ENCODE data around the gene SUSD4. TPM values are rescaled to one million over a fixed set of nuclear protein-coding genes. Genes with fewer than 3 reads are reported as not detected.

SUSD4 gene
- polyA plus RNA-seq, 1 of the 3 experiments (the other 2 are of a cell fraction), result 0.31 TPM

DNA sequence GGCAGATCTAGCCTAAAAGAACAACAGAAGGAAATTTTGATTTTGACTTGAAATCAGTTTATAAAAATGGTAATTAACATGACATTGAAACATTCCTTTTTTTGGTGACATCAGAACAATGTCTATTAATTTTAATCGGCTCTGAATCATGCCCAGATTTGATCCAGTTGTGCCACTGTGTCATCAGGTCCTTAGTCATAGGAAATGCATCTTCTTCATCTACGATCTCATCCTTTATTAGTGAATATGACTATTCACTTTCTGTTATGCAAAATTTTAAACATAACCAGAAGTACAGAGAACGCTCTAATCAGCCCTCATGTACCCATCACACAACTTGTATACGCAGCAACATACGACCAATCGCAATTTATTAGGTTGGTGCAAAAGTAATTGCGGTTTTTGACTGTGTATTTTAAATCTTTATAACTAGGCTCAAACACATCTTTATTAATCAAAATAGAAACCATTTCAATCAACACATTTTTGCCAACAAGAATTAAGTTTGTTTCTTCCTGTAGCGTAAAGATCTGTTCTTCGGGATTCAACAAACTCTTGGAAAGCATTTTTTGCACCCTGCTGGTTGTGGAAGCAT lies 180.6 kb downstream of the SUSD4 start (continued):
- no peak for TF ChIP-seq USF1 (IDR thresholded peaks at IDR 0.05; ENCODE audit: borderline replicate concordance, low read depth)
- no peak for TF ChIP-seq IRF3 (IDR thresholded peaks at IDR 0.05; ENCODE audit: low read depth, low read length)
- TF ChIP-seq TAF1 (IDR thresholded peaks at IDR 0.05; ENCODE audit: borderline replicate concordance, low read depth, low read length), result no peak
- no peak for TF ChIP-seq POLR2AphosphoS5 (IDR thresholded peaks at IDR 0.05; ENCODE audit: low read depth, low read length)
- no peak for TF ChIP-seq RAD21 (IDR thresholded peaks at IDR 0.05; ENCODE audit: low read length)
- TF ChIP-seq MXI1 (IDR thresholded peaks at IDR 0.05; ENCODE audit: low read depth, low read length), result no peak

- H2AFZ ChIP-seq (ENCODE audit: low read depth), result no peak overlapping the region
- H3K27ac ChIP-seq (ENCODE audit: low read depth in 2 of 2, low read length in 1 of 2), result no peak overlapping the region
- H3K4me1 ChIP-seq (ENCODE audit: control insufficient read depth in 1 of 2, insufficient read depth in 2 of 2, low read depth in 1 of 2, low read length in 1 of 2), result no peaks in the 10 kb centered on the region
- no peaks in the 10 kb centered on the region for H3K9me2 ChIP-seq
- ChIA-PET CTCF (interaction anchor here (0.6 to 1.6 kb wide), 2 partner anchors 38 to 47 kb away, joined by 3 to 6 read pairs; no protein-coding TSS in a partner anchor), POLR2A (no interaction called here)
- no peaks in the 10 kb centered on the region for H3F3A ChIP-seq (replicated peaks; ENCODE audit: insufficient read depth)
- no peaks in the 10 kb centered on the region for H3K9me3 ChIP-seq
- no peaks in the 10 kb centered on the region for H3K79me2 ChIP-seq (ENCODE audit: insufficient read depth)
- TF ChIP-seq RCOR1 (IDR thresholded peaks at IDR 0.05; ENCODE audit: low read length) (no peak), USF1 (IDR thresholded peaks at IDR 0.05; ENCODE audit: borderline replicate concordance, low read depth) (no peak), ELF1 (IDR thresholded peaks at IDR 0.05) (no peak), POLR2AphosphoS5 (IDR thresholded peaks at IDR 0.05; ENCODE audit: low read depth, low read length) (no peak), CHD2 (IDR thresholded peaks at IDR 0.05; ENCODE audit: low read length, partially characterized antibody) (no peak), NRF1 (IDR thresholded peaks at IDR 0.05; ENCODE audit: low read depth, low read length) (no peak), FOXM1 (IDR thresholded peaks at IDR 0.05; ENCODE audit: low read depth) (no peak), EP300 (IDR thresholded peaks at IDR 0.05; ENCODE audit: borderline replicate concordance in 1 of 2, low read depth in 1 of 2, low read length in 1 of 2) (no peak), RXRA (IDR thresholded peaks at IDR 0.05; ENCODE audit: borderline replicate concordance, low read depth) (no peak), TCF12 (IDR thresholded peaks at IDR 0.05) (no peak), JUND (IDR thresholded peaks at IDR 0.05) (no peak), FOXJ3 (CRISPR knock-in tag; IDR thresholded peaks at IDR 0.05) (no peak), IRF3 (IDR thresholded peaks at IDR 0.05; ENCODE audit: low read depth, low read length) (no peak), MXI1 (IDR thresholded peaks at IDR 0.05; ENCODE audit: low read depth, low read length) (no peak), ZBTB33 (IDR thresholded peaks at IDR 0.05; ENCODE audit: borderline replicate concordance, low read depth) (no peak), EZH2phosphoT487 (IDR thresholded peaks at IDR 0.05; ENCODE audit: borderline replicate concordance, low read depth) (no peak), RFX5 (IDR thresholded peaks at IDR 0.05; ENCODE audit: low read length) (no peak)
- TF ChIP-seq, protein P1, sequence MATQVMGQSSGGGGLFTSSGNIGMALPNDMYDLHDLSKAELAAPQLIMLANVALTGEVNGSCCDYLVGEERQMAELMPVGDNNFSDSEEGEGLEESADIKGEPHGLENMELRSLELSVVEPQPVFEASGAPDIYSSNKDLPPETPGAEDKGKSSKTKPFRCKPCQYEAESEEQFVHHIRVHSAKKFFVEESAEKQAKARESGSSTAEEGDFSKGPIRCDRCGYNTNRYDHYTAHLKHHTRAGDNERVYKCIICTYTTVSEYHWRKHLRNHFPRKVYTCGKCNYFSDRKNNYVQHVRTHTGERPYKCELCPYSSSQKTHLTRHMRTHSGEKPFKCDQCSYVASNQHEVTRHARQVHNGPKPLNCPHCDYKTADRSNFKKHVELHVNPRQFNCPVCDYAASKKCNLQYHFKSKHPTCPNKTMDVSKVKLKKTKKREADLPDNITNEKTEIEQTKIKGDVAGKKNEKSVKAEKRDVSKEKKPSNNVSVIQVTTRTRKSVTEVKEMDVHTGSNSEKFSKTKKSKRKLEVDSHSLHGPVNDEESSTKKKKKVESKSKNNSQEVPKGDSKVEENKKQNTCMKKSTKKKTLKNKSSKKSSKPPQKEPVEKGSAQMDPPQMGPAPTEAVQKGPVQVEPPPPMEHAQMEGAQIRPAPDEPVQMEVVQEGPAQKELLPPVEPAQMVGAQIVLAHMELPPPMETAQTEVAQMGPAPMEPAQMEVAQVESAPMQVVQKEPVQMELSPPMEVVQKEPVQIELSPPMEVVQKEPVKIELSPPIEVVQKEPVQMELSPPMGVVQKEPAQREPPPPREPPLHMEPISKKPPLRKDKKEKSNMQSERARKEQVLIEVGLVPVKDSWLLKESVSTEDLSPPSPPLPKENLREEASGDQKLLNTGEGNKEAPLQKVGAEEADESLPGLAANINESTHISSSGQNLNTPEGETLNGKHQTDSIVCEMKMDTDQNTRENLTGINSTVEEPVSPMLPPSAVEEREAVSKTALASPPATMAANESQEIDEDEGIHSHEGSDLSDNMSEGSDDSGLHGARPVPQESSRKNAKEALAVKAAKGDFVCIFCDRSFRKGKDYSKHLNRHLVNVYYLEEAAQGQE (IDR thresholded peaks at IDR 0.05; ENCODE audit: low read depth, low read length), result no peak
- peaks cover 9% of the 10 kb centered on the region; the same call in 1 of the 2 replicates for H3K27me3 ChIP-seq (ENCODE audit: insufficient read depth)
- DNase-seq, result no peak
- WGBS (ENCODE audit: low lambda C conversion rate), result 33% methylated on average over 5 of the region's 5 CpGs
- H3K4me3 ChIP-seq (ENCODE audit: low read depth in 2 of 2, low read length in 1 of 2), result no peak overlapping the region
- no peak overlapping the region for H3K9ac ChIP-seq
- no peaks in the 10 kb centered on the region for H4K20me1 ChIP-seq (ENCODE audit: insufficient read depth)
- H3K4me2 ChIP-seq, result no peak overlapping the region
- no peaks in the 10 kb centered on the region for H3K36me3 ChIP-seq (replicated peaks in 1 of 2; ENCODE audit: control insufficient read depth in 1 of 2, insufficient read depth in 2 of 2, low read length in 1 of 2)
Measured at GRCh38 chr1:223180731-223181321, 183.2 kb downstream of the SUSD4 start.

All from SK-N-SH (cell line).